ENCODE data around the gene LEAP2. TPM values are rescaled to one million over a fixed set of nuclear protein-coding genes. Genes with fewer than 3 reads are reported as not detected.

Gene LEAP2
- total RNA-seq, 1 experiment from 2014 or later = 4.5 TPM

DNA sequence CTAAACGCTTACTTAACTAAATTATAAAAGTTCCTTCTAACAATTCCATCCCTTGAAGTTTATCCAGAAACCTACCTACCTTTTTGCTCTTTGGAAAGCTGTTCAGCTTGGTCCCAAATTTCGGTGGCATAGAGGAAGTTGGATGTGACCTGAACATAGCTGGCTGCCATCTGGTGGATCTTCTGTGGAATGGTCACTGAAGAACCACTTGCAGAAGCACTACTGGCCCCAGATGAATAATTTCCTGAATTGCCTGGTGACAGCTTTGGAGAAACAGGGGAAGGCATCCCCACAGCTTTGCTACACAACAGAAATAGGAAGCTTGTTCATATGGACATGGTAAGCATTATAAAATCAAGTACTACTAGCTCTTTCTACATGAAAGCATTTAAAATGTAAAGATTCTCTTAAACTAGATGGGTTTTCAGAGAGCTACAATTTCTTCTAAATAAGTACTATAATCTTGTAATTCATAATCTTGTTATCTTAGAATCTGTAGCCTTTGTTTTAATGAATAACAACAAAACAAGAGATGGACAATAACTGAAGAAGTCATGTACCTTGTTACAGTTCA, 9.9 kb downstream of the LEAP2 start:
- Histone ChIP-seq H3K4me3 (no peak overlapping the region), H3K27me3 (ENCODE audit: insufficient read depth, low read depth) (no peaks in the 10 kb centered on the region), H3K9me2 (ENCODE audit: insufficient read depth) (no peaks in the 10 kb centered on the region), H4K20me1 (ENCODE audit: insufficient read depth) (peaks cover 7% of the 10 kb centered on the region), H3K36me3 (ENCODE audit: low read depth) (peaks cover 57% of the 10 kb centered on the region), H3F3A (ENCODE audit: insufficient read depth, low read depth) (peaks cover 45% of the 10 kb centered on the region), H2AFZ (no peak overlapping the region), H3K27ac (no peak overlapping the region; the same call in 1 of the 2 replicates), H3K4me2 (no peak overlapping the region), H3K79me2 (ENCODE audit: low read depth) (no peaks in the 10 kb centered on the region), H3K4me1 (replicated peaks; ENCODE audit: insufficient read depth) (no peaks in the 10 kb centered on the region), H3K9me3 (ENCODE audit: insufficient read depth, low read depth) (no peaks in the 10 kb centered on the region)
- TF ChIP-seq, protein P1, sequence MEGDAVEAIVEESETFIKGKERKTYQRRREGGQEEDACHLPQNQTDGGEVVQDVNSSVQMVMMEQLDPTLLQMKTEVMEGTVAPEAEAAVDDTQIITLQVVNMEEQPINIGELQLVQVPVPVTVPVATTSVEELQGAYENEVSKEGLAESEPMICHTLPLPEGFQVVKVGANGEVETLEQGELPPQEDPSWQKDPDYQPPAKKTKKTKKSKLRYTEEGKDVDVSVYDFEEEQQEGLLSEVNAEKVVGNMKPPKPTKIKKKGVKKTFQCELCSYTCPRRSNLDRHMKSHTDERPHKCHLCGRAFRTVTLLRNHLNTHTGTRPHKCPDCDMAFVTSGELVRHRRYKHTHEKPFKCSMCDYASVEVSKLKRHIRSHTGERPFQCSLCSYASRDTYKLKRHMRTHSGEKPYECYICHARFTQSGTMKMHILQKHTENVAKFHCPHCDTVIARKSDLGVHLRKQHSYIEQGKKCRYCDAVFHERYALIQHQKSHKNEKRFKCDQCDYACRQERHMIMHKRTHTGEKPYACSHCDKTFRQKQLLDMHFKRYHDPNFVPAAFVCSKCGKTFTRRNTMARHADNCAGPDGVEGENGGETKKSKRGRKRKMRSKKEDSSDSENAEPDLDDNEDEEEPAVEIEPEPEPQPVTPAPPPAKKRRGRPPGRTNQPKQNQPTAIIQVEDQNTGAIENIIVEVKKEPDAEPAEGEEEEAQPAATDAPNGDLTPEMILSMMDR (conservative IDR thresholded peaks at IDR 0.05) = peak; percentile 77
- no peak for TF ChIP-seq EZH2 (IDR thresholded peaks at IDR 0.05; ENCODE audit: low read depth)
- no TSS peak for BruUV-seq (replicated peaks)
- peak; percentile 18 to 61 for DNase-seq
- POLR2A ChIA-PET (ENCODE audit: unreplicated experiment) = interaction anchor here (0.5 to 0.8 kb wide), 5 partner anchors 44 to 1281 kb away, joined by 3 to 7 read pairs (median 3); partner anchors contain the start of gene AFF4
- intact Hi-C loops (cut with micrococcal nuclease; ENCODE audit: unreplicated experiment) = loop anchor here (1.0 kb wide), 2 partner anchors 53 to 498 kb away; partner anchors contain the start of gene SHROOM1
- CTCF ChIA-PET = interaction anchor here (0.6 to 0.7 kb wide), 2 partner anchors 50 to 482 kb away, joined by 4 to 5 read pairs; no protein-coding TSS in a partner anchor

DNA sequence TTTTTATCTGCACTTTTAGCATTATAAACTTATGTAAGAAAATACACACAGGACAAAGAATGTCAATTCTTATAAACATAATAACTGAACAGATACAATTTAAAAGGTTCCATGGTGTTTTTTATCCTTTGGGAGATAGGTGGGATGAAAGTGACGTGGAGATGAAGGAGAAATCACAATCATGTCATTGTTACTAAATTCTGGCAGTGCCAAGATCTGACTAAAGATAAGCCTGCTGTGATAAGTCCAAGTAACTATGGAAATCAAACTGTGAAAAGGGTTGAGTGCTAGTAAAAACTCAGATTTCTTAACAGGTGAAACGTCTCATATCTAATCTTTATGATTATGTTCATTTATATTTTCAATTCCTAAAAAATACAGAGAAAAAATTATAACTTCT, 11.1 kb downstream of the LEAP2 start:
- no peaks in the 10 kb centered on the region for H3K9me2 ChIP-seq (ENCODE audit: insufficient read depth)
- intact Hi-C loops (cut with micrococcal nuclease; ENCODE audit: unreplicated experiment) = no loop called here
- H3K4me2 ChIP-seq = no peak overlapping the region
- peaks cover 7% of the 10 kb centered on the region for H4K20me1 ChIP-seq (ENCODE audit: insufficient read depth)
- peaks cover 49% of the 10 kb centered on the region for H3F3A ChIP-seq (ENCODE audit: insufficient read depth, low read depth)
- H2AFZ ChIP-seq = no peak overlapping the region
- H3K27ac ChIP-seq = no peak overlapping the region
- no peaks in the 10 kb centered on the region for H3K9me3 ChIP-seq (ENCODE audit: insufficient read depth, low read depth)
- H3K79me2 ChIP-seq (ENCODE audit: low read depth) = no peaks in the 10 kb centered on the region
- TF ChIP-seq, protein P1 (conservative IDR thresholded peaks at IDR 0.05) = no peak
- H3K4me1 ChIP-seq (replicated peaks; ENCODE audit: insufficient read depth) = no peaks in the 10 kb centered on the region
- H3K4me3 ChIP-seq = no peak overlapping the region
- ChIA-PET CTCF (interaction anchor here (0.6 kb wide), 2 partner anchors 166 to 255 kb away, joined by 3 read pairs; no protein-coding TSS in a partner anchor), POLR2A (ENCODE audit: unreplicated experiment) (no interaction called here)
- no peaks in the 10 kb centered on the region for H3K27me3 ChIP-seq (ENCODE audit: insufficient read depth, low read depth)
- peaks cover 58% of the 10 kb centered on the region for H3K36me3 ChIP-seq (ENCODE audit: low read depth)
- no peak for DNase-seq
- no TSS peak for BruUV-seq (replicated peaks)

DNA sequence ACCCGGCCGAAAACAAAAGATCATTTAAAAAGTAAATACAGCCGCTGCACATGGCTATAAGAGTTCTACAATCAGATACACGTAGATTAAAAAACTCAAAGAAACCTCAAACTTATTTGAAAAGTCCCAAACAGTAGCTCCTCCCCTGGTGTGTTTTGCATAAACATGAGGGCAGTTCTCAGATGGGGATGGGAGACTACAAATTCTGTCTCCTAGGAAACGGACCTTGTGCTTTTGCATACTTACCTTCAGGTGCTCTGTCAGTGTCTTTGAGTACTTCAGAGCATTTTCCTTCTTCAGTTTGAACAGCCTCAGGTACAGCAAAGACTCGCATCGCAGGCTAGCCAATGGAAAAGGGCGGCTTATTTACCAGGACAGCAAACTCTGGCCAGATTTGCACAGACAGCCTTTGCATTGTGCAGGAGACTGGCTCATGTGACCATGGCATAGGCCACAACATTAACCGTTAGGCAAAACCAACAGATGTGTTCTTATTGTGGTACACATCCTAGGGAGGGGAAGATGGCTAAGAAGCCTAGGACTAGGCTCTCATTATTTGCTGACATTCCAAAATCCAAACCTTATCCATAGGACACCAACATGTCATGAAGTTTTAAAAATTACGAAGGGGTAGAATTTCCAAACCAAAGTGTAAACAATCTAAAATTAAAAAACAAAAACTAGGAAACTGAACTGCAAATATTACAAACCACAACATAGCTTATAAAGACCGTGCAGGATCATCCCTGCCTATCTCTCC, 12.8 kb downstream of the LEAP2 start:
- Histone ChIP-seq H2AFZ (no peak overlapping the region), H3K9me3 (ENCODE audit: insufficient read depth, low read depth) (no peaks in the 10 kb centered on the region), H3K9me2 (ENCODE audit: insufficient read depth) (no peaks in the 10 kb centered on the region), H3K4me3 (no peak overlapping the region), H3F3A (ENCODE audit: insufficient read depth, low read depth) (peaks cover 42% of the 10 kb centered on the region), H4K20me1 (ENCODE audit: insufficient read depth) (peaks cover 10% of the 10 kb centered on the region), H3K27ac (no peak overlapping the region), H3K4me1 (replicated peaks; ENCODE audit: insufficient read depth) (no peaks in the 10 kb centered on the region), H3K27me3 (ENCODE audit: insufficient read depth, low read depth) (no peaks in the 10 kb centered on the region), H3K79me2 (ENCODE audit: low read depth) (no peaks in the 10 kb centered on the region), H3K36me3 (ENCODE audit: low read depth) (peaks cover 53% of the 10 kb centered on the region), H3K4me2 (no peak overlapping the region)
- no peak for DNase-seq
- TF ChIP-seq EZH2 (IDR thresholded peaks at IDR 0.05; ENCODE audit: low read depth) = no peak
- TF ChIP-seq, protein P1 (conservative IDR thresholded peaks at IDR 0.05) = no peak
- POLR2A ChIA-PET (ENCODE audit: unreplicated experiment) = no interaction called here
- intact Hi-C loops (cut with micrococcal nuclease; ENCODE audit: unreplicated experiment) = no loop called here
- CTCF ChIA-PET = no interaction called here
- BruUV-seq (replicated peaks) = no TSS peak
